CD14-positive monocyte (primary cell): Measurements from ENCODE around the gene FBXW2. TPM values are rescaled to one million over a fixed set of nuclear protein-coding genes. Genes with fewer than 3 reads are reported as not detected.

Experiments
- DNase-seq, 3 donors: peaks; one replicate each; pipeline ENCODE4 v3.0.0-alpha.2; 2011 to 2022
- H2AFZ ChIP-seq: 2 replicates; pipeline ENCODE4 v1.6.0; 2012; ENCODE audit warnings: mild to moderate bottlenecking, low read depth, low read length, inconsistent platforms; ENCODE audit not compliant: insufficient read depth, poor library complexity, severe bottlenecking
- H3K27ac ChIP-seq, 2 donors: 1 replicate in 1 of 2; 2 replicates in 1 of 2; pipeline ENCODE4 v1.5.1; 2012 to 2013; ENCODE audit warnings: low read length in 2 of 2, control low read depth in 1 of 2, inconsistent platforms in 1 of 2, low read depth in 1 of 2, mild to moderate bottlenecking in 1 of 2
- H3K27me3 ChIP-seq, 2 donors: one replicate each; pipeline versions ENCODE4 v1.6.0 to v1.6.1; 2011 to 2013; ENCODE audit warnings: low read length in 2 of 2; ENCODE audit not compliant: control insufficient read depth in 2 of 2, insufficient read depth in 2 of 2
- H3K36me3 ChIP-seq, 2 donors: replicated peaks in 1 of 2; 1 replicate in 1 of 2; 2 replicates in 1 of 2; pipeline versions ENCODE4 v1.5.1 to v1.6.1; 2012 to 2013; ENCODE audit warnings: low read length in 2 of 2, control low read depth in 1 of 2, inconsistent platforms in 1 of 2, mild to moderate bottlenecking in 1 of 2; ENCODE audit not compliant: insufficient read depth in 2 of 2, control insufficient read depth in 1 of 2
- H3K4me1 ChIP-seq, 2 donors: 1 replicate in 1 of 2; 2 replicates in 1 of 2; pipeline versions ENCODE4 v1.5.1 to v1.6.1; 2012 to 2013; ENCODE audit warnings: low read length in 2 of 2, control low read depth in 1 of 2, inconsistent platforms in 1 of 2, mild to moderate bottlenecking in 1 of 2, moderate library complexity in 1 of 2; ENCODE audit not compliant: insufficient read depth in 2 of 2, control insufficient read depth in 1 of 2
- H3K4me2 ChIP-seq: replicated peaks from 2 replicates; pipeline ENCODE3; 2012; ENCODE audit warnings: low read length, moderate library complexity, mild to moderate bottlenecking; ENCODE audit not compliant: poor library complexity, severe bottlenecking; ENCODE audit errors: extremely low read depth
- H3K4me3 ChIP-seq, 3 experiments: fragments of 200-600 bp in 1 of 3; sonication (generic) in 1 of 3; replicated peaks in 1 of 3; 1 replicate in 2 of 3; 2 replicates in 1 of 3; pipeline ENCODE4 v1.5.1; 2011 to 2013; ENCODE audit warnings: low read length in 3 of 3, mild to moderate bottlenecking in 3 of 3, control low read depth in 2 of 3, low read depth in 2 of 3, inconsistent platforms in 1 of 3, moderate library complexity in 1 of 3
- H3K79me2 ChIP-seq: 2 replicates; pipeline ENCODE4 v1.6.0; 2012; ENCODE audit warnings: mild to moderate bottlenecking, control low read depth, inconsistent platforms, low read length, moderate library complexity; ENCODE audit not compliant: insufficient read depth
- H3K9ac ChIP-seq: 2 replicates; pipeline ENCODE4 v1.6.0; 2017; ENCODE audit warnings: low read length, mild to moderate bottlenecking; ENCODE audit not compliant: insufficient read depth, poor library complexity, severe bottlenecking
- H3K9me3 ChIP-seq, 2 donors: replicated peaks in 1 of 2; 1 replicate in 1 of 2; 2 replicates in 1 of 2; pipeline versions ENCODE4 v1.5.1 to v1.6.1; 2012 to 2013; ENCODE audit warnings: low read length in 2 of 2, control low read depth in 1 of 2; ENCODE audit not compliant: control insufficient read depth in 1 of 2, insufficient read depth in 1 of 2
- H4K20me1 ChIP-seq: 2 replicates; pipeline ENCODE4 v1.6.0; 2012; ENCODE audit warnings: mild to moderate bottlenecking, low read length, control low read depth, moderate library complexity; ENCODE audit not compliant: insufficient read depth
- H3K27ac Mint-ChIP-seq, 7 donors: one replicate each; pipeline ENCODE4 v1.8.0; 2020; ENCODE audit warnings: mild to moderate bottlenecking in 7 of 7, mixed read lengths in 7 of 7, moderate library complexity in 6 of 7, inconsistent platforms in 2 of 7
- H3K27me3 Mint-ChIP-seq, 3 donors: one replicate each; pipeline ENCODE4 v1.8.0; 2021 to 2022; ENCODE audit warnings: low read depth in 3 of 3, mild to moderate bottlenecking in 3 of 3, mixed read lengths in 3 of 3, moderate library complexity in 3 of 3, inconsistent platforms in 1 of 3
- H3K36me3 Mint-ChIP-seq, 2 donors: one replicate each; pipeline ENCODE4 v1.8.0; 2020; ENCODE audit warnings: mixed read lengths in 2 of 2, inconsistent platforms in 1 of 2, mild to moderate bottlenecking in 1 of 2
- H3K4me1 Mint-ChIP-seq: one replicate; pipeline ENCODE4 v1.8.0; 2020; ENCODE audit warnings: mild to moderate bottlenecking, mixed read lengths
- H3K4me3 Mint-ChIP-seq, 2 donors: one replicate each; pipeline ENCODE4 v1.8.0; 2020; ENCODE audit warnings: mild to moderate bottlenecking in 2 of 2, mixed read lengths in 2 of 2, moderate library complexity in 1 of 2
- H3K9me3 Mint-ChIP-seq, 7 donors: one replicate each; pipeline ENCODE4 v1.8.0; 2020 to 2022; ENCODE audit warnings: mixed read lengths in 7 of 7, mild to moderate bottlenecking in 6 of 7, moderate library complexity in 6 of 7, inconsistent platforms in 2 of 7
- CTCF ChIP-seq: fragments of 200-600 bp; IDR thresholded peaks from one replicate; pipeline ENCODE4 v1.8.0; 2022; ENCODE audit warnings: antibody characterized with exemption, mild to moderate bottlenecking
- WGBS: methylation state at CpG from one replicate; pipeline ENCODE4 v1.1.5; 2013; ENCODE audit warnings: missing lambda C conversion rate; ENCODE audit not compliant: insufficient coverage; 5-methylcytosine and 5-hydroxymethylcytosine counted together
- intact Hi-C, 2 donors: fragments of 100-400 bp; cut with micrococcal nuclease; formaldehyde crosslinking; loops; one replicate each; pipeline versions ENCODE4 v1.15.0 to v1.15.1; 2023
- polyA plus RNA-seq, 3 donors: library from polyadenylated mRNA; depleted of rRNA in 1 of 3; unstranded in 2 of 3; stranded (reverse) in 1 of 3; fragments of 300-500 nt in 2 of 3; fragments of >200 nt in 1 of 3; fragmentation: Illumina TruSeq in 2 of 3; gene quantifications; 1 replicate in 2 of 3; 2 replicates in 1 of 3; pipeline ENCODE4 v1.2.3, GENCODE V29; 2012 to 2021

FBXW2 gene
- polyA plus RNA-seq, 3 donors = 20.0 to 30.8 (median 28.9) TPM

- peaks cover 83 to 96% of the 10 kb centered on the region in 2 donors for H3K36me3 Mint-ChIP-seq
- peaks cover 0 to 2% (median 0%) of the 10 kb centered on the region in 7 donors for H3K9me3 Mint-ChIP-seq
Measured at GRCh38 chr9:120767451-120767850, 25.8 kb downstream of the FBXW2 start.

GRCh38 chr9:120765910-120766425 is 27.2 kb downstream of the FBXW2 start:
- 100% methylated on average over 1 of the region's 1 CpG for WGBS
- Histone ChIP-seq H3K27me3 (no peaks in the 10 kb centered on the region), H3K4me2 (no peak overlapping the region), H3K4me1 (peaks cover 5% of the 10 kb centered on the region in 2 donors), H2AFZ (no peak overlapping the region), H3K9ac (no peak overlapping the region), H3K79me2 (peaks cover 6% of the 10 kb centered on the region), H3K4me3 (no peak overlapping the region), H3K27ac (peak overlapping the region in 1 of 2 donors; percentile 2), H3K36me3 (peaks cover 82 to 98% of the 10 kb centered on the region in 2 donors), H4K20me1 (no peaks in the 10 kb centered on the region), H3K9me3 (no peaks in the 10 kb centered on the region)
- Mint-ChIP-seq H3K36me3 (peaks cover 88 to 96% of the 10 kb centered on the region in 2 donors), H3K27me3 (no peaks in the 10 kb centered on the region), H3K4me1 (peaks cover 6% of the 10 kb centered on the region), H3K27ac (peak overlapping the region in 4 of 7 donors; percentile 20 to 68 (median 65)), H3K4me3 (no peak overlapping the region), H3K9me3 (peaks cover 0 to 2% (median 0%) of the 10 kb centered on the region in 7 donors)
- no peak for DNase-seq
- intact Hi-C loops = no loop called here
- no peak for TF ChIP-seq CTCF

More at GRCh38 chr9:120767451-120767850, 25.8 kb downstream of the FBXW2 start:
- Histone ChIP-seq H3K9me3 (no peaks in the 10 kb centered on the region), H3K9ac (no peak overlapping the region), H3K4me1 (peaks cover 9 to 13% of the 10 kb centered on the region in 2 donors), H3K4me3 (no peak overlapping the region), H4K20me1 (no peaks in the 10 kb centered on the region), H3K4me2 (no peak overlapping the region), H3K27me3 (no peaks in the 10 kb centered on the region), H3K79me2 (peaks cover 6% of the 10 kb centered on the region), H3K27ac (no peak overlapping the region), H3K36me3 (peaks cover 78 to 98% of the 10 kb centered on the region in 2 donors), H2AFZ (no peak overlapping the region)
- H3K4me3 Mint-ChIP-seq = no peak overlapping the region
- WGBS = 97% methylated on average over 3 of the region's 3 CpGs
- H3K27me3 Mint-ChIP-seq = no peaks in the 10 kb centered on the region
- intact Hi-C loops = no loop called here
- H3K4me1 Mint-ChIP-seq = peaks cover 12% of the 10 kb centered on the region
- H3K27ac Mint-ChIP-seq = peak overlapping the region in 3 of 7 donors; percentile 4 to 14 (median 13)
- DNase-seq = no peak
- no peak for TF ChIP-seq CTCF
